Measurements from ENCODE around the gene AP3S2. TPM values are rescaled to one million over a fixed set of nuclear protein-coding genes. Genes with fewer than 3 reads are reported as not detected.
A peak's percentile ranks its signal among the peaks of the same experiment; 100 is the strongest.

AP3S2 gene
- total and polyA plus RNA-seq, 2 of the 13 experiments (the other 11 are each of a cell fraction or from before 2014, with no cell fraction given) = 17.6 to 44.4 TPM

GRCh38 chr15:89825271-89825940 lies 68.4 kb downstream of the AP3S2 start:
- H3K4me2 ChIP-seq (ENCODE audit: low read depth, low read length) = no peak overlapping the region
- ChIA-PET CTCF (ENCODE audit: low intra/inter-chr PET ratio, low total read pairs) (interaction anchor here (0.5 kb wide), 1 partner anchor 65 kb away, joined by 3 read pairs; no protein-coding TSS in a partner anchor), POLR2A (no interaction called here)
- no peaks in the 10 kb centered on the region for H3K9me3 ChIP-seq (ENCODE audit: low read length)
- H3K36me3 ChIP-seq (replicated peaks in 1 of 2; ENCODE audit: control insufficient read depth in 1 of 2, insufficient read depth in 2 of 2, low read length in 2 of 2) = no peaks in the 10 kb centered on the region
- no peak overlapping the region for H3K4me3 ChIP-seq (replicated peaks in 1 of 3; ENCODE audit: insufficient read depth in 1 of 3, low read depth in 2 of 3, low read length in 3 of 3)
- DNase-seq (ENCODE audit: low spot score) (no peak), FAIRE-seq (no peak), ATAC-seq (no peak)
- peaks cover 0 to 15% of the 10 kb centered on the region in 2 experiments; a peak in 1 of 5 replicates for H3K27me3 ChIP-seq (ENCODE audit: control insufficient read depth in 1 of 2, insufficient read depth in 2 of 2, low read length in 2 of 2)
- no peak overlapping the region for H2AFZ ChIP-seq (ENCODE audit: low read length)
- WGBS (ENCODE audit: low lambda C conversion rate) = 45% methylated on average over 9 of the region's 10 CpGs
- BruUV-seq (replicated peaks) = no TSS peak
- no peaks in the 10 kb centered on the region for H3K79me2 ChIP-seq (ENCODE audit: insufficient read depth, low read length)
- H3K27ac ChIP-seq (ENCODE audit: extremely low read length, insufficient read depth, low read length) = no peak overlapping the region
- no peaks in the 10 kb centered on the region for H4K20me1 ChIP-seq (ENCODE audit: insufficient read depth, low read length)
- intact Hi-C loops (cut with micrococcal nuclease; ENCODE audit: unreplicated experiment) (no loop called here), in situ Hi-C loops (cut with HindIII; ENCODE audit: extremely low pct_ligation_motif_present, low pct_unique_long_range_greater_than_20kb) (no loop called here)
- H3K9ac ChIP-seq (ENCODE audit: insufficient read depth, low read depth, low read length) = no peak overlapping the region
- peaks cover 71% of the 10 kb centered on the region for H3K4me1 ChIP-seq (ENCODE audit: insufficient read depth, low read length)
- TF ChIP-seq NR3C1 (CRISPR knock-in tag; IDR thresholded peaks at IDR 0.05) = no peak

DNA sequence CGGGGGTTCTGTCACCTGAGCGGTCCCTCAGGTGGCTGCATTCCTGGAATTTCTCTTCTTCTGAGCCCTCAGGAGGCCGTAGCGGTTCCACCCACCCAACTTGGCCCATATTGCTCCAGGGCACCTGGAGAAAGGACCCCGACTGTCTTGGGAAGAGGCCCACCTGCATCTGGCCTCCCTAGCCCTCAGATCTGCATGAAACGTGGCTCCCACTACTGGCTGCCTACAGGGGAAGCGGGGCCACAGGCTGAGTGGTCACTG lies 69.3 kb downstream of the AP3S2 start:
- no peak for ATAC-seq
- Histone ChIP-seq H3K4me1 (ENCODE audit: insufficient read depth, low read length) (peaks cover 66% of the 10 kb centered on the region), H3K27ac (ENCODE audit: extremely low read length, insufficient read depth, low read length) (no peak overlapping the region), H3K4me2 (ENCODE audit: low read depth, low read length) (no peak overlapping the region), H3K36me3 (replicated peaks in 1 of 2; ENCODE audit: control insufficient read depth in 1 of 2, insufficient read depth in 2 of 2, low read length in 2 of 2) (no peaks in the 10 kb centered on the region), H3K9me3 (ENCODE audit: low read length) (no peaks in the 10 kb centered on the region), H2AFZ (ENCODE audit: low read length) (no peak overlapping the region), H3K4me3 (replicated peaks in 1 of 3; ENCODE audit: insufficient read depth in 1 of 3, low read depth in 2 of 3, low read length in 3 of 3) (no peak overlapping the region), H3K27me3 (ENCODE audit: control insufficient read depth in 1 of 2, insufficient read depth in 2 of 2, low read length in 2 of 2) (peaks cover 0 to 15% of the 10 kb centered on the region in 2 experiments; a peak in 1 of 5 replicates), H3K79me2 (ENCODE audit: insufficient read depth, low read length) (no peaks in the 10 kb centered on the region), H4K20me1 (ENCODE audit: insufficient read depth, low read length) (no peaks in the 10 kb centered on the region), H3K9ac (ENCODE audit: insufficient read depth, low read depth, low read length) (no peak overlapping the region)
- in situ Hi-C loops (cut with HindIII; ENCODE audit: extremely low pct_ligation_motif_present, low pct_unique_long_range_greater_than_20kb) = no loop called here
- WGBS (ENCODE audit: low lambda C conversion rate) = no CpG with 5 or more reads among the region's 7 CpGs
- BruUV-seq (replicated peaks) = no TSS peak
- TF ChIP-seq CEBPG (CRISPR knock-in tag; IDR thresholded peaks at IDR 0.05) (no peak), CTCF (CRISPR knock-in tag; IDR thresholded peaks at IDR 0.05) (peak; percentile 26; the same call in 1 of the 2 replicates), STAG1 (CRISPR knock-in tag; IDR thresholded peaks at IDR 0.05) (peak; percentile 22; the same call in 1 of the 2 replicates)
- no peak for FAIRE-seq
- ChIA-PET POLR2A (no interaction called here), CTCF (ENCODE audit: low intra/inter-chr PET ratio, low total read pairs) (no interaction called here)
- no peak for DNase-seq (ENCODE audit: low spot score)
- intact Hi-C loops (cut with micrococcal nuclease; ENCODE audit: unreplicated experiment) = no loop called here

Data from HepG2 (cell line).